H1 (cell line): ENCODE results near the gene ZNF654. TPM values are rescaled to one million over a fixed set of nuclear protein-coding genes. Genes with fewer than 3 reads are reported as not detected.

Experiments used
- EP300 ChIP-seq, 2 experiments: IDR thresholded peaks; 1 replicate in 1 of 2; 2 replicates in 1 of 2; pipeline ENCODE4 v1.6.1; 2011 to 2012; ENCODE audit warnings: low read depth in 2 of 2, low read length in 2 of 2, mild to moderate bottlenecking in 2 of 2, borderline replicate concordance in 1 of 2, inconsistent platforms in 1 of 2, moderate library complexity in 1 of 2
- FOSL1 ChIP-seq: IDR thresholded peaks from 2 replicates; pipeline ENCODE4 v1.6.1; 2011; ENCODE audit warnings: mild to moderate bottlenecking, low read depth, low read length, moderate library complexity; ENCODE audit not compliant: insufficient read depth
- SAP30 ChIP-seq: fragments of 300-600 bp; sonication (generic); IDR thresholded peaks from 2 replicates; pipeline ENCODE4 v1.7.1; 2012; ENCODE audit warnings: low read length, moderate library complexity, mild to moderate bottlenecking, inconsistent platforms; ENCODE audit not compliant: insufficient read depth, insufficient replicate concordance
- polyA plus RNA-seq, 7 experiments: library from polyadenylated mRNA; depleted of rRNA in 3 of 7; stranded (reverse) in 5 of 7; unstranded in 2 of 7; fragments of >200 nt in 5 of 7; fragments of 200-250 nt in 2 of 7; gene quantifications; 1 replicate in 5 of 7; 2 replicates in 1 of 7; 4 replicates in 1 of 7; pipeline versions ENCODE4 v1.2.1 to v1.2.3, GENCODE V29; 2011 to 2013; ENCODE audit warnings: missing spikeins in 2 of 7, mixed read lengths in 2 of 7
- total RNA-seq: library from RNA; stranded (reverse); fragmentation: NEBNext Ultra II Directional; extraction: Animal tissue kit (Norgen Biotek cat#: 25700); gene quantifications from 2 replicates; pipeline ENCODE4 v1.2.1, GENCODE V29; 2021
- TF ChIP-seq, protein P1 (sequence below): IDR thresholded peaks from 2 replicates; pipeline ENCODE4 v1.6.1; 2012; ENCODE audit warnings: low read length, inconsistent platforms

The ZNF654 gene
- total and polyA plus RNA-seq, 2 of the 8 experiments (the other 6 are each of a cell fraction or from before 2014, with no cell fraction given): 0.47 to 5.3 TPM

DNA sequence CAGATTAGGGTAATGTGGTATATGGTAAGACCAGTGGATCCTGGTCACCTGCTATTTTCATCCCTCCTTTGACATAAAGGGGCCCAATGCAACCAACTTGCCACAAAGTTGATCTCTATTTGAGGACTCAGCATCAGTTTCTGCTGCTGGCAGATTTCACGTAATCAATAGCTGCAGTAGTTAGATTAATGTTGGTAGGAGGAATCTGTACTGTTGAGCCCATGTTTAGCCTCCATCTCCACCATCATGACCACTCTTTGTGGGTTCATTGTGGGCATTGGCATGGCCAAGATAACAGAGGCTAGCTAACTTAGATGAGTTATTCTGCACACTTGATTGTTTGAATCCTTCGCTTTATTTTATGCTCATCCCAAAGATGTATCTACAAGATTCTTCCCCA lies 30.2 kb upstream of the ZNF654 start (continued):
- TF ChIP-seq EP300 (IDR thresholded peaks at IDR 0.05; ENCODE audit: borderline replicate concordance in 1 of 2, low read depth in 2 of 2, low read length in 2 of 2) (no peak), SAP30 (no peak), FOSL1 (no peak)
- TF ChIP-seq, protein P1, sequence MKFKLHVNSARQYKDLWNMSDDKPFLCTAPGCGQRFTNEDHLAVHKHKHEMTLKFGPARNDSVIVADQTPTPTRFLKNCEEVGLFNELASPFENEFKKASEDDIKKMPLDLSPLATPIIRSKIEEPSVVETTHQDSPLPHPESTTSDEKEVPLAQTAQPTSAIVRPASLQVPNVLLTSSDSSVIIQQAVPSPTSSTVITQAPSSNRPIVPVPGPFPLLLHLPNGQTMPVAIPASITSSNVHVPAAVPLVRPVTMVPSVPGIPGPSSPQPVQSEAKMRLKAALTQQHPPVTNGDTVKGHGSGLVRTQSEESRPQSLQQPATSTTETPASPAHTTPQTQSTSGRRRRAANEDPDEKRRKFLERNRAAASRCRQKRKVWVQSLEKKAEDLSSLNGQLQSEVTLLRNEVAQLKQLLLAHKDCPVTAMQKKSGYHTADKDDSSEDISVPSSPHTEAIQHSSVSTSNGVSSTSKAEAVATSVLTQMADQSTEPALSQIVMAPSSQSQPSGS: no peak
